ENCODE measurements around the gene DRD1. TPM values are rescaled to one million over a fixed set of nuclear protein-coding genes. Genes with fewer than 3 reads are reported as not detected.

The DRD1 gene
- total and polyA plus RNA-seq, 2 of the 4 experiments (the other 2 are of a cell fraction), result 0.18 to 0.19 TPM

DNA sequence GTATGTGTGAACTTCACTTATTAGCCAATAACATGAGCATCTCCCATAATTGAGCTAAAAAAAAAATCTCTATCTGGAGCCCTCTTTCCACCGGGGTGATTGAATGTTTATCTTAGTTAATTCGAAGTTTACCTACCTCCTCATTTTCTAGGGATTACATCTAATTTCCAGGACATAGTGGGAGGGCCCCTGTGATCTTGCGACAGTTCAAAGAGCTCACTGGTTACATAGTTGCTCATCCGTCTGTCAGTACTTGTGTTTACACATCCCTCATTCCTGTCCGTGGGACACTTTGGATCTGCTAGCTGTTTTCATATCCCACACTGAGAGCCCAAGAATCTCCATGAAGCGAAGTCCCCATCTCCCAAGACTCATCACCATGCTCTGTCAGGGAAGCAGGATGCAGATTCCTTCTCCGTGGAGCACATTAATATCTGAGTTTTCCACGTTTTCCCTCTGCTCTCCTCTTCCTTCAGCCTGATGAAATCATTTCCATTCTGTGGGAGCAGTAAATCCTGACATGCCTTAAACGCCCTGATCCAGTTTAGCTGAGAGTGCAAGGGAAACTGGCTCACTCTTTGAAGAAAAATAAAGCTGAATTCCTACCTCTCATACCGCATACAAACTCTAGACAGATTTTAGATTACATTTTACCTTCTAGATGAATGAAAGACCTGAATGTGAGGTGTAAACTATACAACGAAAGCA is 24.2 kb upstream of the DRD1 start:
- Histone ChIP-seq H3K9me1 (ENCODE audit: insufficient read depth, low read length) (no peaks in the 10 kb centered on the region), H4K5ac (ENCODE audit: low read depth, low read length) (no peak overlapping the region; the same call in 1 of the 2 replicates), H2BK15ac (ENCODE audit: low read depth, low read length) (no peak overlapping the region), H4K91ac (ENCODE audit: insufficient read depth, low read depth, low read length) (no peak overlapping the region), H3K27ac (ENCODE audit: insufficient read depth, low read length) (no peak overlapping the region), H4K20me1 (ENCODE audit: insufficient read depth, low read length) (no peaks in the 10 kb centered on the region), H3K9me3 (ENCODE audit: control insufficient read depth, insufficient read depth, low read length) (no peaks in the 10 kb centered on the region), H3K4ac (ENCODE audit: low read depth, low read length) (no peak overlapping the region), H3K56ac (ENCODE audit: extremely low read depth, insufficient read depth, low read length) (no peak overlapping the region), H3K14ac (replicated peaks; ENCODE audit: low read depth, low read length) (no peak overlapping the region), H2BK5ac (ENCODE audit: low read depth, low read length, poor library complexity, severe bottlenecking) (no peak overlapping the region), H3K27me3 (ENCODE audit: control insufficient read depth, insufficient read depth, low read length) (peaks cover 4% of the 10 kb centered on the region; the same call in 1 of the 2 replicates), H2BK20ac (ENCODE audit: low read depth, low read length) (no peak overlapping the region), H3K4me1 (ENCODE audit: control insufficient read depth, insufficient read depth, low read length) (peaks cover 2% of the 10 kb centered on the region; the same call in 1 of the 2 replicates), H2BK120ac (ENCODE audit: low read depth, low read length) (no peak overlapping the region), H3K18ac (ENCODE audit: low read depth, low read length) (no peak overlapping the region), H2AK9ac (replicated peaks; ENCODE audit: low read depth, low read length, poor library complexity) (no peak overlapping the region), H3K79me1 (ENCODE audit: low read depth in 1 of 2, low read length in 2 of 2) (no peaks in the 10 kb centered on the region), H3K36me3 (ENCODE audit: control insufficient read depth, insufficient read depth, low read length) (no peaks in the 10 kb centered on the region), H2AK5ac (ENCODE audit: low read depth, low read length) (no peak overlapping the region), H2AFZ (replicated peaks; ENCODE audit: low read length, poor library complexity) (no peak overlapping the region), H3K9ac (ENCODE audit: low read depth, low read length) (no peak overlapping the region), H3K4me2 (ENCODE audit: low read depth, low read length) (no peak overlapping the region), H3K23ac (ENCODE audit: low read depth, low read length) (peak overlapping the region; percentile 2; the same call in 1 of the 2 replicates), H3K4me3 (ENCODE audit: insufficient read depth, low read depth, low read length) (no peak overlapping the region), H4K8ac (ENCODE audit: low read depth in 2 of 2, low read length in 2 of 2) (no peak overlapping the region)
- ChIA-PET CTCF (interaction anchor here (0.5 kb wide), 1 partner anchor 558 kb away, joined by 6 read pairs; no protein-coding TSS in a partner anchor), POLR2A (ENCODE audit: unreplicated experiment) (no interaction called here)
- TF ChIP-seq MAZ (IDR thresholded peaks at IDR 0.05; ENCODE audit: borderline replicate concordance, low read depth, low read length) (no peak), MXI1 (IDR thresholded peaks at IDR 0.05; ENCODE audit: borderline replicate concordance, low read depth, low read length) (no peak), NFE2L2 (IDR thresholded peaks at IDR 0.05; ENCODE audit: low read depth, low read length) (no peak), POLR2A (IDR thresholded peaks at IDR 0.05; ENCODE audit: low read depth, low read length) (no peak), MAFK (IDR thresholded peaks at IDR 0.05; ENCODE audit: low read depth, low read length) (no peak), CHD1 (IDR thresholded peaks at IDR 0.05; ENCODE audit: low read depth, low read length) (no peak), BHLHE40 (IDR thresholded peaks at IDR 0.05; ENCODE audit: low read depth, low read length) (no peak), RAD21 (IDR thresholded peaks at IDR 0.05; ENCODE audit: low read length) (no peak), RFX5 (IDR thresholded peaks at IDR 0.05; ENCODE audit: low read depth, low read length) (no peak), SMC3 (IDR thresholded peaks at IDR 0.05; ENCODE audit: low read depth, low read length) (no peak), FOS (IDR thresholded peaks at IDR 0.05; ENCODE audit: low read depth, low read length) (no peak)
- TF ChIP-seq, protein P1, sequence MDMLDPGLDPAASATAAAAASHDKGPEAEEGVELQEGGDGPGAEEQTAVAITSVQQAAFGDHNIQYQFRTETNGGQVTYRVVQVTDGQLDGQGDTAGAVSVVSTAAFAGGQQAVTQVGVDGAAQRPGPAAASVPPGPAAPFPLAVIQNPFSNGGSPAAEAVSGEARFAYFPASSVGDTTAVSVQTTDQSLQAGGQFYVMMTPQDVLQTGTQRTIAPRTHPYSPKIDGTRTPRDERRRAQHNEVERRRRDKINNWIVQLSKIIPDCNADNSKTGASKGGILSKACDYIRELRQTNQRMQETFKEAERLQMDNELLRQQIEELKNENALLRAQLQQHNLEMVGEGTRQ (IDR thresholded peaks at IDR 0.05; ENCODE audit: low read depth, low read length), result no peak
- TF ChIP-seq, protein P2, sequence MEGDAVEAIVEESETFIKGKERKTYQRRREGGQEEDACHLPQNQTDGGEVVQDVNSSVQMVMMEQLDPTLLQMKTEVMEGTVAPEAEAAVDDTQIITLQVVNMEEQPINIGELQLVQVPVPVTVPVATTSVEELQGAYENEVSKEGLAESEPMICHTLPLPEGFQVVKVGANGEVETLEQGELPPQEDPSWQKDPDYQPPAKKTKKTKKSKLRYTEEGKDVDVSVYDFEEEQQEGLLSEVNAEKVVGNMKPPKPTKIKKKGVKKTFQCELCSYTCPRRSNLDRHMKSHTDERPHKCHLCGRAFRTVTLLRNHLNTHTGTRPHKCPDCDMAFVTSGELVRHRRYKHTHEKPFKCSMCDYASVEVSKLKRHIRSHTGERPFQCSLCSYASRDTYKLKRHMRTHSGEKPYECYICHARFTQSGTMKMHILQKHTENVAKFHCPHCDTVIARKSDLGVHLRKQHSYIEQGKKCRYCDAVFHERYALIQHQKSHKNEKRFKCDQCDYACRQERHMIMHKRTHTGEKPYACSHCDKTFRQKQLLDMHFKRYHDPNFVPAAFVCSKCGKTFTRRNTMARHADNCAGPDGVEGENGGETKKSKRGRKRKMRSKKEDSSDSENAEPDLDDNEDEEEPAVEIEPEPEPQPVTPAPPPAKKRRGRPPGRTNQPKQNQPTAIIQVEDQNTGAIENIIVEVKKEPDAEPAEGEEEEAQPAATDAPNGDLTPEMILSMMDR (conservative IDR thresholded peaks at IDR 0.05; ENCODE audit: low read depth, low read length), result no peak
- TF ChIP-seq, protein P3, sequence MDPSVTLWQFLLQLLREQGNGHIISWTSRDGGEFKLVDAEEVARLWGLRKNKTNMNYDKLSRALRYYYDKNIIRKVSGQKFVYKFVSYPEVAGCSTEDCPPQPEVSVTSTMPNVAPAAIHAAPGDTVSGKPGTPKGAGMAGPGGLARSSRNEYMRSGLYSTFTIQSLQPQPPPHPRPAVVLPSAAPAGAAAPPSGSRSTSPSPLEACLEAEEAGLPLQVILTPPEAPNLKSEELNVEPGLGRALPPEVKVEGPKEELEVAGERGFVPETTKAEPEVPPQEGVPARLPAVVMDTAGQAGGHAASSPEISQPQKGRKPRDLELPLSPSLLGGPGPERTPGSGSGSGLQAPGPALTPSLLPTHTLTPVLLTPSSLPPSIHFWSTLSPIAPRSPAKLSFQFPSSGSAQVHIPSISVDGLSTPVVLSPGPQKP (IDR thresholded peaks at IDR 0.05; ENCODE audit: borderline replicate concordance, low read depth, low read length), result no peak
- in situ Hi-C loops (cut with MboI; ENCODE audit: low sequenced_read_pairs), result no loop called here
- dilution Hi-C loops (cut with HindIII; ENCODE audit: low sequenced_read_pairs, unreplicated experiment), result no loop called here
- ATAC-seq (ENCODE audit: low read depth), result peak; percentile 15; the same call in 1 of the 2 replicates
- intact Hi-C loops (cut with micrococcal nuclease), result no loop called here
- no peak for DNase-seq
- BruUV-seq (replicated peaks), result no TSS peak
- no CpG with 5 or more reads among the region's 11 CpGs for WGBS, 2 experiments (ENCODE audit: extremely low coverage in 2 of 2, insufficient read length in 1 of 2)

All from IMR-90 (cell line).